Thyroid gland (tissue), 4 donors: ENCODE results near the gene BCAS1.

ENCODE experiments used
- CTCF ChIP-seq, 6 experiments: fragments of 200-600 bp in 3 of 6; fragments of 450-650 bp in 3 of 6; sonication (generic) in 3 of 6; IDR thresholded peaks; one replicate each; pipeline ENCODE4 v1.5.1; 2016 to 2019; ENCODE audit warnings: antibody characterized with exemption in 6 of 6, mild to moderate bottlenecking in 2 of 6, inconsistent platforms in 1 of 6, moderate library complexity in 1 of 6
- POLR2A ChIP-seq, 2 donors: fragments of 450-650 bp; IDR thresholded peaks; one replicate each; pipeline ENCODE4 v1.6.1; 2017; ENCODE audit warnings: antibody characterized with exemption in 2 of 2, mild to moderate bottlenecking in 2 of 2, moderate library complexity in 1 of 2

GRCh38 chr20:54108326-54108642 lies 37.9 kb upstream of the BCAS1 start:
- TF ChIP-seq CTCF (IDR thresholded peaks at IDR 0.05), result no peak
- TF ChIP-seq POLR2A (IDR thresholded peaks at IDR 0.05), result no peak
